Mesendoderm (in vitro differentiated cells): Measurements from ENCODE around the gene CLRN1.

Experiments
- DNase-seq: peaks from one replicate; pipeline ENCODE4 v3.0.0; 2013
- H2AK5ac ChIP-seq: 2 replicates; pipeline ENCODE4 v1.6.1; 2013; ENCODE audit warnings: low read length, inconsistent platforms
- H2BK120ac ChIP-seq: 2 replicates; pipeline ENCODE4 v1.6.1; 2013; ENCODE audit warnings: low read depth, mild to moderate bottlenecking, low read length, moderate library complexity, mixed read lengths
- H2BK15ac ChIP-seq: replicated peaks from 2 replicates; pipeline ENCODE4 v1.6.1; 2013; ENCODE audit warnings: low read depth, mild to moderate bottlenecking, moderate library complexity
- H2BK5ac ChIP-seq: 2 replicates; pipeline ENCODE4 v1.6.1; 2013; ENCODE audit warnings: low read length, inconsistent platforms
- H3K18ac ChIP-seq: 2 replicates; pipeline ENCODE4 v1.6.1; 2013; ENCODE audit warnings: mild to moderate bottlenecking, low read length, mixed read lengths
- H3K23ac ChIP-seq: one replicate; pipeline ENCODE4 v1.6.1; 2013; ENCODE audit warnings: low read length
- H3K27ac ChIP-seq: 2 replicates; pipeline ENCODE4 v1.5.1; 2013; ENCODE audit warnings: low read depth, mild to moderate bottlenecking, inconsistent platforms, low read length, moderate library complexity
- H3K27me3 ChIP-seq: 2 replicates; pipeline ENCODE4 v1.6.1; 2013; ENCODE audit warnings: low read length, control low read depth, mild to moderate bottlenecking, inconsistent platforms; ENCODE audit not compliant: insufficient read depth, poor library complexity
- H3K36me3 ChIP-seq: 2 replicates; pipeline ENCODE4 v1.6.1; 2013; ENCODE audit warnings: low read length, inconsistent platforms; ENCODE audit not compliant: control insufficient read depth, insufficient read depth
- H3K4ac ChIP-seq: one replicate; pipeline ENCODE4 v1.6.1; 2013; ENCODE audit warnings: low read depth, mild to moderate bottlenecking, low read length, moderate library complexity
- H3K4me1 ChIP-seq: 2 replicates; pipeline ENCODE4 v1.6.1; 2013; ENCODE audit warnings: low read depth, low read length, inconsistent platforms; ENCODE audit not compliant: control insufficient read depth
- H3K4me2 ChIP-seq: 2 replicates; pipeline ENCODE4 v1.6.1; 2013; ENCODE audit warnings: low read length
- H3K4me3 ChIP-seq: 2 replicates; pipeline ENCODE4 v1.5.1; 2013; ENCODE audit warnings: mild to moderate bottlenecking, low read length
- H3K56ac ChIP-seq: one replicate; pipeline ENCODE4 v1.6.1; 2013; ENCODE audit warnings: low read length
- H3K79me1 ChIP-seq: 2 replicates; pipeline ENCODE4 v1.6.1; 2013; ENCODE audit warnings: low read length, inconsistent platforms
- H3K79me2 ChIP-seq: 2 replicates; pipeline ENCODE4 v1.6.1; 2013; ENCODE audit warnings: mild to moderate bottlenecking, low read length; ENCODE audit not compliant: control insufficient read depth, insufficient read depth
- H3K9ac ChIP-seq: 2 replicates; pipeline ENCODE4 v1.6.1; 2013; ENCODE audit warnings: low read length, inconsistent platforms
- H4K5ac ChIP-seq: one replicate; pipeline ENCODE4 v1.6.1; 2013; ENCODE audit warnings: low read length
- H4K8ac ChIP-seq: one replicate; pipeline ENCODE4 v1.6.1; 2013; ENCODE audit warnings: low read depth, mild to moderate bottlenecking, control low read depth, low read length, moderate library complexity
- WGBS: extraction: QIAGEN DNeasy Blood & Tissue Kit; methylation state at CpG from one replicate; pipeline ENCODE4 v1.1.7; 2013; ENCODE audit warnings: low lambda C conversion rate, missing lambda C conversion rate; ENCODE audit not compliant: insufficient coverage; ENCODE audit errors: extremely low coverage; 5-methylcytosine and 5-hydroxymethylcytosine counted together

CLRN1 gene

GRCh38 chr3:150942221-150942620, 30.3 kb downstream of the CLRN1 start:
- Histone ChIP-seq H3K36me3 (no peaks in the 10 kb centered on the region), H3K56ac (no peak overlapping the region), H3K79me2 (no peaks in the 10 kb centered on the region), H3K4me1 (no peaks in the 10 kb centered on the region), H3K27ac (no peak overlapping the region), H3K4ac (no peak overlapping the region), H2BK15ac (no peak overlapping the region), H3K79me1 (no peaks in the 10 kb centered on the region), H3K4me2 (no peak overlapping the region), H3K27me3 (no peaks in the 10 kb centered on the region), H3K4me3 (no peak overlapping the region), H2BK120ac (no peak overlapping the region), H3K23ac (no peak overlapping the region), H3K9ac (no peak overlapping the region), H2BK5ac (no peak overlapping the region), H2AK5ac (no peak overlapping the region), H3K18ac (no peak overlapping the region), H4K5ac (no peak overlapping the region), H4K8ac (no peak overlapping the region)
- no peak for DNase-seq
- no CpG with 5 or more reads among the region's 3 CpGs for WGBS

- H3K27ac ChIP-seq = no peak overlapping the region
- no peak overlapping the region for H2BK15ac ChIP-seq
- DNase-seq = no peak
- WGBS = no CpG with 5 or more reads among the region's 2 CpGs
- no peaks in the 10 kb centered on the region for H3K4me1 ChIP-seq
- no peak overlapping the region for H4K5ac ChIP-seq
- H3K4me3 ChIP-seq = no peak overlapping the region
- no peak overlapping the region for H3K56ac ChIP-seq
- no peak overlapping the region for H4K8ac ChIP-seq
- no peaks in the 10 kb centered on the region for H3K79me2 ChIP-seq
- no peaks in the 10 kb centered on the region for H3K79me1 ChIP-seq
- no peaks in the 10 kb centered on the region for H3K36me3 ChIP-seq
- no peak overlapping the region for H3K9ac ChIP-seq
- no peaks in the 10 kb centered on the region for H3K27me3 ChIP-seq
- H2AK5ac ChIP-seq = no peak overlapping the region
- H3K4ac ChIP-seq = no peak overlapping the region
- H3K23ac ChIP-seq = no peak overlapping the region
- no peak overlapping the region for H3K18ac ChIP-seq
- no peak overlapping the region for H3K4me2 ChIP-seq
- no peak overlapping the region for H2BK120ac ChIP-seq
- no peak overlapping the region for H2BK5ac ChIP-seq
Measured at GRCh38 chr3:150936693-150937092, 35.8 kb downstream of the CLRN1 start.

GRCh38 chr3:150933473-150933995, 39.0 kb downstream of the CLRN1 start:
- H3K36me3 ChIP-seq = no peaks in the 10 kb centered on the region
- no peaks in the 10 kb centered on the region for H3K4me1 ChIP-seq
- H3K9ac ChIP-seq = no peak overlapping the region
- no CpG with 5 or more reads among the region's 1 CpG for WGBS
- H2AK5ac ChIP-seq = no peak overlapping the region
- no peak overlapping the region for H3K56ac ChIP-seq
- no peak overlapping the region for H2BK120ac ChIP-seq
- H3K18ac ChIP-seq = no peak overlapping the region
- H3K23ac ChIP-seq = no peak overlapping the region
- no peak overlapping the region for H4K8ac ChIP-seq
- no peak overlapping the region for H3K27ac ChIP-seq
- no peak overlapping the region for H3K4me2 ChIP-seq
- DNase-seq = no peak
- H3K79me1 ChIP-seq = no peaks in the 10 kb centered on the region
- no peak overlapping the region for H2BK15ac ChIP-seq
- H2BK5ac ChIP-seq = no peak overlapping the region
- H3K4me3 ChIP-seq = no peak overlapping the region
- H3K4ac ChIP-seq = no peak overlapping the region
- no peak overlapping the region for H4K5ac ChIP-seq
- H3K79me2 ChIP-seq = no peaks in the 10 kb centered on the region
- H3K27me3 ChIP-seq = no peaks in the 10 kb centered on the region

- no peaks in the 10 kb centered on the region for H3K27me3 ChIP-seq
- no peaks in the 10 kb centered on the region for H3K79me1 ChIP-seq
- H3K18ac ChIP-seq = no peak overlapping the region
- no CpG with 5 or more reads among the region's 1 CpG for WGBS
- no peak overlapping the region for H3K4me2 ChIP-seq
- H2BK120ac ChIP-seq = no peak overlapping the region
- no peaks in the 10 kb centered on the region for H3K36me3 ChIP-seq
- DNase-seq = no peak
- H2BK15ac ChIP-seq = no peak overlapping the region
- no peaks in the 10 kb centered on the region for H3K79me2 ChIP-seq
- no peak overlapping the region for H3K4ac ChIP-seq
- H3K56ac ChIP-seq = no peak overlapping the region
- H2AK5ac ChIP-seq = no peak overlapping the region
- no peak overlapping the region for H4K8ac ChIP-seq
- H4K5ac ChIP-seq = no peak overlapping the region
- H3K27ac ChIP-seq = no peak overlapping the region
- no peak overlapping the region for H3K9ac ChIP-seq
- no peak overlapping the region for H2BK5ac ChIP-seq
- H3K4me1 ChIP-seq = no peaks in the 10 kb centered on the region
- no peak overlapping the region for H3K4me3 ChIP-seq
- H3K23ac ChIP-seq = no peak overlapping the region
Measured at GRCh38 chr3:150931745-150932144, 40.8 kb downstream of the CLRN1 start.

GRCh38 chr3:150930839-150931238, 41.7 kb downstream of the CLRN1 start:
- H3K56ac ChIP-seq = no peak overlapping the region
- no peak overlapping the region for H2AK5ac ChIP-seq
- H3K4ac ChIP-seq = no peak overlapping the region
- H3K27me3 ChIP-seq = no peaks in the 10 kb centered on the region
- no peaks in the 10 kb centered on the region for H3K36me3 ChIP-seq
- H3K9ac ChIP-seq = no peak overlapping the region
- H3K4me2 ChIP-seq = no peak overlapping the region
- no peak overlapping the region for H2BK120ac ChIP-seq
- H3K18ac ChIP-seq = no peak overlapping the region
- H3K79me2 ChIP-seq = no peaks in the 10 kb centered on the region
- H3K4me3 ChIP-seq = no peak overlapping the region
- no peak for DNase-seq
- H4K8ac ChIP-seq = no peak overlapping the region
- no peak overlapping the region for H3K23ac ChIP-seq
- H3K4me1 ChIP-seq = no peaks in the 10 kb centered on the region
- H3K79me1 ChIP-seq = no peaks in the 10 kb centered on the region
- no peak overlapping the region for H3K27ac ChIP-seq
- WGBS = no CpG with 5 or more reads among the region's 3 CpGs
- H2BK15ac ChIP-seq = no peak overlapping the region
- H4K5ac ChIP-seq = no peak overlapping the region
- no peak overlapping the region for H2BK5ac ChIP-seq

DNA sequence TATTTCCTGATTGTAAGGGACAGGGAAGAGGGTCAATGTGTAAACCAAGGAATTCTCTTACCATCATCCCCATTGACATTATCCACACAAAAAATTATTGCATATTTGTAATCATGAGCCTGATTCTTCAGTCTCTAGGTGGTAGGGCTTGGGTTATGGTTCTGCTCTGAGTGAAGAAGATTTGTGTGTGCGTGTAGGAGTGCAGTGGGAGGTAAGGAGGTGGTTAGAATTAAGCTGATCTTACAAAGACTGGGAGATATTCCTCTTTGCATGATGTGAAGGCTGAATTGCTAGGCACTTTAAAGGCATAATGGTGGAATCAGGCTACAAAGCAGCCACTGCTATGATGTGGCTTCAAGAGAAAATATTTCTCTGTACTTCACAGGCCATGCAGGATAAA, 44.3 kb downstream of the CLRN1 start:
- no peak overlapping the region for H3K27ac ChIP-seq
- no peak for DNase-seq
- no peak overlapping the region for H2BK5ac ChIP-seq
- no peak overlapping the region for H3K23ac ChIP-seq
- no peaks in the 10 kb centered on the region for H3K27me3 ChIP-seq
- no peak overlapping the region for H2BK120ac ChIP-seq
- H3K79me1 ChIP-seq = no peaks in the 10 kb centered on the region
- H3K79me2 ChIP-seq = no peaks in the 10 kb centered on the region
- no peaks in the 10 kb centered on the region for H3K4me1 ChIP-seq
- no CpG with 5 or more reads among the region's 1 CpG for whole genome bisulfite sequencing
- no peak overlapping the region for H2AK5ac ChIP-seq
- no peak overlapping the region for H3K4me3 ChIP-seq
- H3K56ac ChIP-seq = no peak overlapping the region
- H4K5ac ChIP-seq = no peak overlapping the region
- H3K9ac ChIP-seq = no peak overlapping the region
- no peak overlapping the region for H3K4ac ChIP-seq
- H3K4me2 ChIP-seq = no peak overlapping the region
- H3K18ac ChIP-seq = no peak overlapping the region
- no peak overlapping the region for H2BK15ac ChIP-seq
- H3K36me3 ChIP-seq = no peaks in the 10 kb centered on the region
- H4K8ac ChIP-seq = no peak overlapping the region
